Heart left ventricle (tissue), 16 donors: ENCODE data around the gene KIF4A. TPM values are rescaled to one million over a fixed set of nuclear protein-coding genes. Genes with fewer than 3 reads are reported as not detected.

Source experiments
- ATAC-seq, 4 donors: fragments of 200-7000 bp; cut with Tn5 transposase; one replicate each; pipeline ENCODE4 v1.9.1; 2020 to 2022; ENCODE audit warnings: moderate library complexity in 4 of 4, mild to moderate bottlenecking in 3 of 4, moderate number of reproducible peaks in 1 of 4
- DNase-seq, 5 donors: peaks; one replicate each; pipeline ENCODE4 v3.0.0-alpha.2; 2020
- H3K27ac ChIP-seq, 12 donors: fragments of 200-600 bp; sonication (generic) in 4 of 12; one replicate each; pipeline versions ENCODE4 v1.5.0 to v1.8.0; 2016 to 2022; ENCODE audit warnings: mild to moderate bottlenecking in 2 of 12
- H3K27me3 ChIP-seq, 9 donors: fragments of 200-600 bp; sonication (generic) in 2 of 9; one replicate each; pipeline versions ENCODE4 v1.5.1 to v1.8.0; 2016 to 2022; ENCODE audit warnings: mild to moderate bottlenecking in 3 of 9
- H3K36me3 ChIP-seq, 9 donors: fragments of 200-600 bp; sonication (generic) in 2 of 9; one replicate each; pipeline versions ENCODE4 v1.5.0 to v1.8.0; 2018 to 2022; ENCODE audit warnings: mild to moderate bottlenecking in 2 of 9
- H3K4me1 ChIP-seq, 12 donors: fragments of 200-600 bp; sonication (generic) in 4 of 12; one replicate each; pipeline versions ENCODE4 v1.5.0 to v1.8.0; 2016 to 2022; ENCODE audit warnings: mild to moderate bottlenecking in 3 of 12
- H3K4me3 ChIP-seq, 12 donors: fragments of 200-600 bp; sonication (generic) in 4 of 12; one replicate each; pipeline versions ENCODE4 v1.5.0 to v1.8.0; 2017 to 2022; ENCODE audit warnings: mild to moderate bottlenecking in 9 of 12, moderate library complexity in 4 of 12
- H3K9me3 ChIP-seq, 12 donors: fragments of 200-600 bp; sonication (generic) in 4 of 12; one replicate each; pipeline versions ENCODE4 v1.5.0 to v1.8.0; 2016 to 2022; ENCODE audit warnings: mild to moderate bottlenecking in 1 of 12
- POLR2A ChIP-seq, 2 donors: fragments of 450-650 bp; IDR thresholded peaks; one replicate each; pipeline ENCODE4 v1.6.1; 2017; ENCODE audit warnings: antibody characterized with exemption in 2 of 2, mild to moderate bottlenecking in 2 of 2, moderate library complexity in 2 of 2
- WGBS, 4 donors: extraction: QIAGEN DNeasy Blood & Tissue Kit in 2 of 4; methylation state at CpG; one replicate each; pipeline versions ENCODE4 v1.1.5 to v1.1.7; 2013 to 2018; 5-methylcytosine and 5-hydroxymethylcytosine counted together
- intact Hi-C, 10 donors: fragments of 100-400 bp; cut with DNase I; formaldehyde crosslinking; loops; one replicate each; pipeline versions ENCODE4 v1.11.1 to v1.14.2; 2022
- polyA plus RNA-seq, 2 donors: library from polyadenylated mRNA; stranded (reverse); fragments of 200-250 nt; gene quantifications; one replicate each; pipeline ENCODE4 v1.2.3, GENCODE V29; 2013
- total RNA-seq, 9 donors: library from RNA; depleted of rRNA in 2 of 9; stranded (reverse); fragments of >200 nt in 2 of 9; fragmentation: NEBNext Ultra II Directional in 3 of 9; extraction: Animal tissue kit (Norgen Biotek cat#: 25700) in 3 of 9; gene quantifications; one replicate each; pipeline versions ENCODE4 v1.1.0 to v1.2.4, GENCODE V29; 2016 to 2023
- TF ChIP-seq, protein P1 (sequence below), 12 donors: fragments of 200-600 bp; sonication (generic) in 4 of 12; IDR thresholded peaks; one replicate each; pipeline versions ENCODE4 v1.5.0 to v1.8.0; 2018 to 2022; ENCODE audit warnings: antibody characterized with exemption in 12 of 12, mild to moderate bottlenecking in 5 of 12
- donor health status: ischemic (EF 13 %, LVEDD 7.1; RV severe dilation, severe dysfunction).
- donor health status: healthy with polysubstance abuse.
- donor health status: DM: no; HTN: yes; CAD: no.
- donor health status: DM: no; HTN: no; CAD: no.
- donor health status: ischemic (EF 25% LVEDD 6.9; RV normal size, moderate dysfunction).
- donor health status: ischemic (EF 25% LVEDD 5.7; RV mildly dilated, moderate dysfunction).
- donor health status: healthy.
- donor health status: DM: yes; HTN: yes; CAD: no.
- donor health status: ischemic (EF 35%, LVEDD 5.7; RV mildly dilated, moderate dysfunction).
- donor health status: nonischemic (EF 11% LVEDD 7.7; RV severe dilation, severe dysfunction).
- donor health status: DM: yes; HTN: yes; CAD: no.
- donor health status: PGD.
- donor health status: ischemic (EF 29% LVEDD 5.4; RV normal size, mild dysfunction).
- donor health status: nonischemic (EF 23%, LVEDD 6.1; RV moderate dilation, normal function).

KIF4A gene
- total and polyA plus RNA-seq, 11 donors, result 0.04 to 4.1 (median 0.18) TPM; not detected in 2

DNA sequence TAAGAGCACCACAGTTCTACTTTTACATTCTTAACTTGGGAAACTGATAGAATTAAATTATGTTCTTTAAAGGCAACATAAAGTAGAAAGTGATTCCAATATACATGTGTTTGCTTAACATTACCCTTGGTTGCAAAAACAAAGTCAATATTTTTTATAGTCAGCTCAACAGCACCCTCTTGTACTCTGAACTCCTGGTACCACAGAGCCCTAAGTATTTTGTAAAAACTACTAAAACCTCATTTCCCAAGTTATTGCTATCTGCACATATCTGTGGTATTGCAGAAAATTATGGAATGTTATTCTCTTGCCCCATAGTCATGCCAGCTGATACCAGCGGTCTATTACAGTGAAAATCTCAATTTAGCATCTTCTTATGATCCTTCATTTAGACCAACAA, 2.9 kb downstream of the KIF4A start:
- intact Hi-C loops, result loop anchor here in 1 of 10 donors (10.0 kb wide), 1 partner anchor 142 kb away; no protein-coding TSS in a partner anchor
- WGBS, 4 donors, result 0% methylated on average over 1 of the region's 1 CpG
- no peaks in the 10 kb centered on the region for H3K9me3 ChIP-seq
- H3K27me3 ChIP-seq, result peaks cover 0 to 13% (median 0%) of the 10 kb centered on the region in 9 donors
- H3K4me3 ChIP-seq, result no peak overlapping the region
- peaks cover 0 to 18% (median 6%) of the 10 kb centered on the region in 12 donors for H3K4me1 ChIP-seq
- no peak for DNase-seq
- TF ChIP-seq, protein P1, sequence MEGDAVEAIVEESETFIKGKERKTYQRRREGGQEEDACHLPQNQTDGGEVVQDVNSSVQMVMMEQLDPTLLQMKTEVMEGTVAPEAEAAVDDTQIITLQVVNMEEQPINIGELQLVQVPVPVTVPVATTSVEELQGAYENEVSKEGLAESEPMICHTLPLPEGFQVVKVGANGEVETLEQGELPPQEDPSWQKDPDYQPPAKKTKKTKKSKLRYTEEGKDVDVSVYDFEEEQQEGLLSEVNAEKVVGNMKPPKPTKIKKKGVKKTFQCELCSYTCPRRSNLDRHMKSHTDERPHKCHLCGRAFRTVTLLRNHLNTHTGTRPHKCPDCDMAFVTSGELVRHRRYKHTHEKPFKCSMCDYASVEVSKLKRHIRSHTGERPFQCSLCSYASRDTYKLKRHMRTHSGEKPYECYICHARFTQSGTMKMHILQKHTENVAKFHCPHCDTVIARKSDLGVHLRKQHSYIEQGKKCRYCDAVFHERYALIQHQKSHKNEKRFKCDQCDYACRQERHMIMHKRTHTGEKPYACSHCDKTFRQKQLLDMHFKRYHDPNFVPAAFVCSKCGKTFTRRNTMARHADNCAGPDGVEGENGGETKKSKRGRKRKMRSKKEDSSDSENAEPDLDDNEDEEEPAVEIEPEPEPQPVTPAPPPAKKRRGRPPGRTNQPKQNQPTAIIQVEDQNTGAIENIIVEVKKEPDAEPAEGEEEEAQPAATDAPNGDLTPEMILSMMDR (IDR thresholded peaks at IDR 0.05), result no peak
- TF ChIP-seq POLR2A (IDR thresholded peaks at IDR 0.05), result no peak
- H3K36me3 ChIP-seq, result peaks cover 0 to 3% (median 0%) of the 10 kb centered on the region in 9 donors
- H3K27ac ChIP-seq, result no peak overlapping the region
- ATAC-seq, result no peak

DNA sequence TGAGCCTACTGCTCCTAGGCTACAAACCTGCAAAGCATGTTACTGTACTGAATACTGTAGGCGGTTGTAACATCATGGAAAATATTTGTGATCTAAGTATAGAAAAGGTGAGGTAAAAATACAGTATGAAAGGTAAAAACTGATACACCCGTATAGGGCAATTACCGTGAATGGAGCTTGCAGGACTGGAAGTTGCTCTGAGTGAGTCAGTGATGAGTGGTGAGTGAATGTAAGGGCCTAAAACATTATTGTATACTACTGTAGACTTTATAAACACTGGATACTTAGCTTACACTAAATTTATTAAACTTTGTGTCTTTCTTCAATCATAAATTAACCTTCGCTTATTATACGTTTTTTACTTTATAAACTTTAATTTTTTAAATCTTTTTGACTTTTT, 3.7 kb downstream of the KIF4A start:
- H3K27me3 ChIP-seq, result peaks cover 0 to 13% (median 0%) of the 10 kb centered on the region in 9 donors
- peaks cover 0 to 18% (median 6%) of the 10 kb centered on the region in 12 donors for H3K4me1 ChIP-seq
- H3K4me3 ChIP-seq, result no peak overlapping the region
- H3K27ac ChIP-seq, result no peak overlapping the region
- no peak for DNase-seq
- no peak for ATAC-seq
- intact Hi-C loops, result loop anchor here in 1 of 10 donors (10.0 kb wide), 1 partner anchor 141 kb away; no protein-coding TSS in a partner anchor
- TF ChIP-seq, protein P1 (IDR thresholded peaks at IDR 0.05), result no peak
- TF ChIP-seq POLR2A (IDR thresholded peaks at IDR 0.05), result no peak
- no peaks in the 10 kb centered on the region for H3K9me3 ChIP-seq
- WGBS, 4 donors, result 71 to 91% (median 84%) methylated on average over 5 of the region's 5 CpGs
- H3K36me3 ChIP-seq, result no peaks in the 10 kb centered on the region

DNA sequence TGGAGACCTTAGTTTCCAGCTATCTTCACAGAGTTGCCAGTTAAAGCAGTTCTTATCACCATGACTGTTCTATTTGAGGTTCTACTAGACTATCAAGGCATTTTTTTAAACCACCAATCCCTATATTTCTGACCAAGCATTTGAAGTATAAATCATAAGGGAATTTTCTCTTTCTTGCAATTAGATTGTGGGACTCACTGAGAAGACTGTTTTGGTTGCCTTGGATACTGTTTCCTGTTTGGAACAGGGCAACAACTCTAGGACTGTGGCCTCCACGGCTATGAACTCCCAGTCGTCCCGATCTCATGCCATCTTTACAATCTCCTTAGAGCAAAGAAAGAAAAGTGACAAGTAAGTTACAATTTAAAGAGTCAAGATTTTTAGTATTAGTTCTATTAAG, 11.8 kb downstream of the KIF4A start:
- Histone ChIP-seq H3K27me3 (peaks cover 0 to 17% (median 0%) of the 10 kb centered on the region in 9 donors), H3K4me3 (no peak overlapping the region), H3K4me1 (peaks cover 0 to 5% (median 0%) of the 10 kb centered on the region in 12 donors), H3K9me3 (no peaks in the 10 kb centered on the region), H3K36me3 (no peaks in the 10 kb centered on the region), H3K27ac (no peak overlapping the region)
- intact Hi-C loops, result no loop called here
- DNase-seq, result no peak
- no peak for TF ChIP-seq POLR2A (IDR thresholded peaks at IDR 0.05)
- TF ChIP-seq, protein P1 (IDR thresholded peaks at IDR 0.05), result no peak
- WGBS, 4 donors, result 41 to 51% (median 47%) methylated on average over 3 of the region's 3 CpGs
- no peak for ATAC-seq

DNA sequence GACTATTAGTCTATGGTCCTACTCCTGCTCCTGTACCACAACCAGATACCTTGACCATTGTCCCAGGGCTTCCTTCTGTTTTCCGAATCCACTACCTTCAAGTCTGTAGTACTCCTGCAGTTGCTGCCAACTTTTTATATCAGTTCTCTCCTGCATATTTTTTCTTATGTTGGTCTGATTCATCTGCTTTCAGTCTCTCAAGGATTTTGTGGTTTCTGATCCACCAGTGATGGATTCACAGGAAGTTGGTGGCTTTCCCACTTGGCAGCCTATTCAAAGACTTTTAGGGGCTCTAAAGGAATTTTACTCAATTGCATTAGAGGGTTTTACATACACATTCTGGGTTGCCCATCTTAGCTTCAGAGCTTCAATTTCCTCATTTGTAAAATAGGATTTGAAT, 23.6 kb downstream of the KIF4A start:
- intact Hi-C loops, result no loop called here
- H3K4me3 ChIP-seq, result no peak overlapping the region
- peaks cover 0 to 5% (median 0%) of the 10 kb centered on the region in 9 donors for H3K27me3 ChIP-seq
- no peaks in the 10 kb centered on the region for H3K4me1 ChIP-seq
- no peaks in the 10 kb centered on the region for H3K9me3 ChIP-seq
- no peak for TF ChIP-seq POLR2A (IDR thresholded peaks at IDR 0.05)
- TF ChIP-seq, protein P1 (IDR thresholded peaks at IDR 0.05), result no peak
- ATAC-seq (no peak), DNase-seq (no peak)
- H3K36me3 ChIP-seq, result no peaks in the 10 kb centered on the region
- WGBS, 4 donors, result 88 to 96% (median 94%) methylated on average over 1 of the region's 1 CpG
- H3K27ac ChIP-seq, result no peak overlapping the region
